Measurements from ENCODE around the gene OTOS.

OTOS gene

DNA sequence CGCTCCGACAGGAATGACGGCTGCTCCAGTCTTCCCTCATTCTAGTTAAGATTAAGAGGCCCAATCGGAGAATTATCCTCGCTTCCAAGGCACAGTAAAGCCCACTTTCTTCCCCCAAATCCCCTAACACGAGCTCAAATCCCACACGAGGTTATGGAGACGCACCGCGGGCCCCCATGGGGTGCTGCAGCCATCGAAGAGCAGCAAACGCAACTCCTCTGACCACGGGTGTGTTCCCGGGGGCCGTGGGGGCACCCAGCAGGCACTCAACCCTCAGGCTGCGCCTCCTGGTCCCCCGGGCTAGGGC is 4.8 kb downstream of the OTOS start:
- no peak for DNase-seq

DNA sequence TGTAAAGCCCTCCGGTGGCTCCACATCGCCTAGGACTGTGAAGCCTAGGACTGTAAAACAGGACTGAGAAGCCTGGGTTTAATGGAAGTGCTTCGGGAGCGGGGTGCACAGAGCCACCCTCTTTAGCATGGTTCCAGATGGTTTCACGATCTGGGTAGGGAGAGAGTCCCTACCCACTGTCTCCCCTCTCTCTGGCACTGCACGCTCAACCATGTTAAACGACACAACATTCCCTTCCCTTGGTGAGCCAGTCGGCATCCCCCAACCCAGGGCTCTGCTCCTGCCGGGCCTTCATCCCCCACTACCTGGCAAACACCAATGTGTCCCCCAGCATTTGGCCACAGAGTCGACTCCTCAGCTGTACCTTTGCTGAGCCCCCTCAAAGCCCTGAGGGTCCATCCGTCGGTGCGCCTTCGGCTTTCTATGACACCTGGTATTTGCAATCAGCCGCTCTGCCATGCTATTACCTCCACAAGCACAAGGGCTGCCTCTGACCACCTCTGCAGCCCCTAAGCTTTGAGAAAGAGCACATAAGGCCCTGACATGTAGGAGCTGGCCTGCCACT is 5.4 kb downstream of the OTOS start:
- DNase-seq, result no peak

DNA sequence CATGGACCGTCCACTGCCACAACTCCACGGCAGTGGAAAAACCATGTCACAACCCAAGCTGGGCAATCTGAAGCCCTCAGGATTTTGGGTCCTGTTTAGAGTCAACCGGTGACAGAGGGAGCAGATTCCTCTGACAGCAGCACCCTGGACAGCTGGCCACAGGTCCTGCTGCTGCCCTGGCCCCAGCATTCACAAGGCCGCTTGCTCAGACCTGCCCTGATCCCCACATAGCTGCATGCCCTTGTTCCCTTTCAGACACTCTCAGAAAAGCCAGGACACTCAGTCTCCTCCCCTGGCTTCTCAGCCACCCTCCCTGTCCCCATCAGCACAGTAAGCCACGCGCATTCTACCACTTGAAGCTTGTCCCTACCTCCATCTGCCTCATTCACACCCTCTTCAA is 6.0 kb downstream of the OTOS start:
- no peak for DNase-seq

DNA sequence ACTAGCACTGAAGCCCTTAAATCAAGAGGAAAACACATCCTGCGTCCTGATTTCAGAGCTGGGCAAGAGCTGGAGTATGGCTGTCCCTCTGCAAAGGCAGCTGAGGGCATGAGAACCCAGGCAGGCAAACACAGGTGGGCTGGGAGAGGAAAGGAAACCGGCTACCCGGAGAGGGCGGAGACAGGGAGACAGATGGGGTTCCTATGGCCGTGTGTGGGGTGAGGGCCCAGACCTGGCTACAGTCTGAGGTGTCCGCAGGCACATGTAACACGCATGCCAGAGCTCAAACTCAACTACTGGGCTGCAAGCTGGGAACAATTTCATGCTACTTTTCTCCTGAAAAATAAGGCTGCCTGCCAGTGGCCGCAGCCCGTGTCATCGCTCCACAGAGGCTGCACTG is 7.1 kb downstream of the OTOS start:
- DNase-seq, result no peak

DNA sequence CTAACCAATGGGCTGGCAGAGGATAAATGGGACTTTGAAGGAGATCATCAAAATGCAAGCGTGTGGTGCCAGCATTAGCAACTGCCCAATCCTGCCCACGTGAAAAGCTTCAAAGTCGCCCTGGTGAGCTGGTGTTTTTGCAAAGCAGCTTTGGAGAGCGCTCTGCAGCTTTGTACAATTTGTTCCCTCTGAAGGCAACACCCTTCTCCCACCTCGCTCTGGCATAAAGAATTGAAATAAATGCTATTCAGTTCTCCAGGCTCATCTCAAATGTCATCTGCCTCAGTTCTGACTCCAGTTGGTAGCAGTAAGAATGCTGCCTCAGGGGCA is 7.8 kb downstream of the OTOS start:
- no peak for DNase-seq

DNA sequence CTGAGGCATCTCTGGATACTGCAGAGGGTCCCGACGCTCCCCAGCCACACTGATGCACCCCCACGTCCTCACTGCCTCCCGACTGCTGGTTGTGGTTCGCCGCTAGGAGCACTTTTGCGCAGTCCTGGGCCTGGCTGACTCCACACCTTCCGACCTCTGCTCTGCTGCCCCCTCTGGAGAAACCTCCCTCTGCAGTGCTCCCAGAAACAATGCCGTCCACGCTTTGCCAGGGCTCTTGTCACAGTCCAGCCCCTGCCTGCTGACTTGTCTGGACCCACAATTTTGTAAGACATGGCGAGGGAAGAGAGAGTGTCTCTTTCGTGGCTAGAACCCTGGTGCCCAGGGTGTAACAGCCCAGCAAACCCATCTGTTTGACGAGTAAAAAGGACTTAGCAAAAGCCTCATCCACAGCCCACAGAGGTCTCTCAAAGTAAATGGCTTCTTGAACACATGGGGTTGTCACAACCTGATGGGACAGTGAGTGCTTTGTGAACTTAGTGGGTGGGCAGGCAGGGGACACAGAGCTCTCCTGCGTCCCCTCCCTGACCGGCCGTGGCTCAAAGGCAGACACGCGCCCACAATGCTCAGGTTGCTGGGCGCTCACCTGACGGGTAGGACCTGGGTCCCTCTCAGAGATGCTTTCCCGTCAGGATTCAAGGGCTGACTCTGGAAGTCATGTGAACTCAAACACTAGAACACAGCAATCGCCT is 8.4 kb downstream of the OTOS start:
- no peak for DNase-seq

DNA sequence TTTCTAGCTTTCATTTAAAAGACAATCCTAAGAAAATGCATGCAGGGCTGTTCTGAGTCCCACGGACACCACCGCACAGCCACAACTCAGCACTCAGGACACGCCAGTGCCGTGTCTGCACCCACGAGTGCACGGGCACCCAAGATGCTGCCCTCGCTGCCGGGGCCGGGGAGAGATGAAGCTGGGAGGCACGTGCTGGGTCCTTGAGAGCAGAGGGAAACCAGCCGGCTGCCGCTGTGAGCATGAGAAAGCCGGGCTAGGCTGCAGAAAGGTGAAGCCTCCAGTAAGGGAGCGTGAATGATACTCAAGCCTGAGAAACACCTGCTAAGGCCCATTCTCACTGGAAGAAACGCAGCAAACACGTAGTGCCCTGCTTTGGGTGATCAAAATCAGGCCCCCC is 9.2 kb downstream of the OTOS start:
- no peak for DNase-seq

DNA sequence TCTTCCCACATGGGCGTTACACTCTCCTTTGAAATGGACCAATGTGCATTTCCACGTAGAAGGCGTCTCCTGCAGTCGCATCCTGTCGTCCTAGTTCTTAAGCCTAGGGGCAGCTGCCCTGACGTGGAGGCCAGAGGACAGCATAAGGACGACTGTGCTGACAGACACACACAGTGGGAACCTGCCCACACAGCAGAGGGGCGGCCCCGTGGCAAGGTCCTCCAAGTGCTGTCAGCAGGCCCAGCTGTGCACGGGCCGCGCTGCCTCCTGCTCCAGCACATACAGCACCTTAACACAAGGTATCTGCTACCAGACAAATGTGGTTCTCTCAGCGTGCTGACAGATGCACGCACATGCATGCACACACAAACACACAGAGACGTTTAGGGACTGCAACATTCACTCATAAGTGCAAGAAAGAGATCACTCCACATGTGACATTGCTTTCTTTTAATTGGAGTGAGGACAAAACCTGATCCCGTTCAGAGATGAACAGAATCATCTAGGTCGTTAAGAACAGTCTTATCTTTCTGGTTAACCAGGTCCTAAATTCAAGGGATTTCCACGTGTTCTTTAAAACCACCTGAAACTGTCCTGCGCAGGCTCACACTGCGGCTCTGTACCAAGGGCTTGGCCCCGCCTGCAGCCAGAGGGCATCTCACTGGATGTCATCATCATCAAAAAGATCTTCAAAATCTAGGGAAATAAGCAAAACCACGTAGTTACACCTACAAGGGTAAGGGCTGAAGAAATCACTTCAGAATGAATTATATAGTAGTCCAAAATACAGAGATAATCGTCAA is 9.9 kb downstream of the OTOS start:
- no peak for DNase-seq

DNA sequence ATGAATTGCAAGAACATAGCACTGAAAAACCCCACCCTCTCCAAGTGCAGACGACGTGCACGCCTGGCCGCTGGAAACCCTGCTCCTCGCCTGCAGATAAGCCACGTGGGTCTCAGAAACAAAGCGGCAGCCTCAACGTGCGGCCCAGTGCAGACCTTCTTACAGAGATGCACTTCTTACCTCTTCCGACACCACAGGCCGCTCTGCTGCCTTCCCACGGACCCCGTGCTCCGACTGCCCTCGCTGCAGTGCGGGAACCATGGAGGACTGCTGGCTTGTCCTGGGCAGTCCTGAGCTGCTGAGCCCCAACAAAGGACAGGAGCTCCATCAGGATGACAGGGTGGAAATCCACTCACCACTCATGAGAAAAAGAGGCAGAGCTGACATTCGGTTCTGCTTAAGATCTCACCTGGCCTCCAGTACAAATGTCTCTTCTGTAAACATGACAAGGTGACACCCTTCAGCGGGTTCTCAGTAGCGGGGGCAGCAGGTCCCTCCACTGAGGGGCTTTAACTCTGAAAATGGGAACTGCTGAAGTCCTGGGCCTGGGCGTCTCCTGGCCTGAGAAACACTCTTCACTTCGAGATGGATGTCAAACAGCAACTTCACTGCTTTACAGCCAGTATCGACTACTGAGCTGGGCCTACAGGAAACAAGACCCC is 10.6 kb downstream of the OTOS start:
- no peak for DNase-seq

DNA sequence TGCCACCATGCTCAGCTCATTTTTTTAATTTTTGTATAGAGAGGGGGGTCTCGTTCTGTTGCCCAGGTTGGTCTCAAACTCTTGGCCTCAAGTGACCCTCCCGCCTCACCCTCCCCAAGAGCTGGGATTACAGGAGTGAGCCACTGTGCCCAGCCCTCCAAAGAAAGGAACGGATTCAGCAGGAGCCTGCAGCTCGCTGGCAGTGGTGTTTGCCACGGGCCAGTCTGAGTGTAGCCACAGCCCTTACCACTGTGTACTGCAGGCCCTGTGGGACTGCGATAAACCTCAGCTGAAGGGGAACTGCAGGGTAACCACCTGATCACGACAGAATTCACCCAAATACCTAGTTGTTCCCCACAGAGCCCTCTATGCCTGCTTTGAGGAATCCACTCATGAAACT is 11.1 kb downstream of the OTOS start:
- no peak for DNase-seq

DNA sequence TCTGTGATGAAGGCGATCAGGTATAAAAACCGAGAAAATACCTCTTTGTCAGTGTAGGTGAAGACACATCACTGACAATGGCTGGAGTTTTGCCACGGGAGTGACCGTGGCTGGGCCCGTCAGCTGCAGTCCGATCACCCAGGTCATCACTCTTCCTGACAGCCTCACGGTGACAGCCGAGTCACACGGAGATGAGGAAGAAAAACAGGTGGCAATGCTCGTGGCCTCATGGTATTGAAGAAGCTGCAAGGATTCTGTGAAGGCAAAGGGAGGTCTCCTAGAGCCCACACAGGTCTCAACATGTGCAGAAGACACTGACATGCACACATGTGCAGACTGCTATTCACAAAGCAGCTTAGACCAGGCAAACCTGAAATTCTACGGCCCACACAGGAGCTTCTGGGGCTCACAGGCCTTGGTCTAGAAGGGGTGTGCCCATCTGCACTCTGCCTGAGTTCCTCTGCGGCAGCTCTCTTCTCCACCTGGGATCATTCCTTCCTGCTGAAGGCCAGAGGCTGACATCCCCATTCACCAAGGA is 11.8 kb downstream of the OTOS start:
- DNase-seq, result no peak

DNA sequence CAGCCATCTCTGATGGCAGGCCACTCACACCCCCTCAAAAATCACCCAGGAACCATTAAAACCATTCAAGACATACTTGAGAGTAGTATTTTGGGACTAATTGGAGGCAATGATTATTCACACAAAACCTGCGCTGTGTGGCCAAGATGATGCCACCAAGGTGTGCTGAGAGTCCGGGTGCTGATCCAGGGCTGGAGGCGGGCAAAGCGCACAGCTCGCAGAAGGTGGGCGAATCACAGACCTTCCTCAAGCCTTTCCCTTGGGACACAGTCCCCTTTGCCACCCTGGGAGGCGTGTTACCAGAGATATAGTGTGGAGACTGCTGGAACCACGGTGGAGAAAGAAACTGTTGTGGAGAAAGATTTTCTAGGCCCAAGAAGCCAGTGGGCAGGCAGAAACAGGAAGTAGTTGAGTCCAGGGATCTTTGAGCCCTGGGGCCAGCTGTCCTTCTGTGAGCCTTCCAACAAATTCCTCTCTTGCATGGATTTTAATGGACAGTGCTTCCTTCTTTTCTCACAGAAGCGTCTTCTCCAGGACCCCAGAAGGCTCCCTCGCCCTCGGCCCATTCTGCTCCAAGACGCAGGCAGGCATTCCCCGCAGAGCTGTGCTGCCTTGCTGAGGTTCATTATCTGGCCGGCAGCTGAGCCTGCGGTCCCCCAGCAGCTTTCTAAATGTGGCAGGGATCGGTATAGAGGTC is 12.4 kb downstream of the OTOS start:
- DNase-seq, result no peak

DNA sequence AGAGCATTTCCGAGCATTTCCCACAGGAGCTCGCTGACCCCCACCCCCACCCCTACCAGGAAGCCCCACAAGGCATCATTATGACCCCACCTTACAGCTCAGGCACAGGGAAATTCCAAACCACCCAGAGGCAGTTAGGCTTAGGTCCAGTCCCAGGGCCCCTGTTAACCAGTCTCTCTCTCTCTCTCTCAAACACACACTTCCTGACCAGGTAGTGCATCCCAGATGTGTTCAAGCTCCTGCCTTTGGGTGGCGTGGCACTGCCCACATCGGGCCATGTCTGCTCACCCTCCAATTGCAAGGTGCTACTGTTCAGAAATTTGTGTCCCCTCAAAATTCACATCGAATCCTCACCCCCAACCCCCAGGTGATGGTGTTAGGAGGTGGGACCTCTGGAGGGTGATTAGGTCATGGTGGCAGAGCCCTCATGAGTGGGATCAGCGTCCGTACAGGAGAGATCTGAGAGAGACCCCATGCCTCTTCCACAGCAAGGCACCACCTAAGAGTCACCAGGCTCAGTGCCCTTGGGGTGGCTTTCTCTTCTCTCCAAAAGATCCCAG is 13.2 kb downstream of the OTOS start:
- DNase-seq, result no peak

DNA sequence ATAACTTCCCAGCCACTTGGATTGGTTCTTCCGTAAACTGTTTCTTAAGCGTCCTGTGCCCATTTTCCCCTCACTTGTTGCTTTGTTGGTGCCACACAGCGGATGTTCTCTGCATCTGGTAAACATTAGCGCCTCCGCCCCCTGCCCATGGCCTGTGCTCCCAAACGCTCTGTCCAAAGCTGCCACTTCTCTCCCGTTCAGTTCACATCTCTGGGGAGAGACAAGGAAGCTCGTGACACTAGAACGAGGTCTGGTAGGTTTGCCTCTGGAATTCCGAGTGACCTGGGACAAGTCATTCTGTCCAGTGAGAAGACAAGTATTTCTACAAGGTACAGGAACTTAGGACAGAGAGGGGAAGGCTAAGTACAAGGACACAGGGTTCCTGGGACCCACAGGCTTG is 13.7 kb downstream of the OTOS start:
- no peak for DNase-seq

DNA sequence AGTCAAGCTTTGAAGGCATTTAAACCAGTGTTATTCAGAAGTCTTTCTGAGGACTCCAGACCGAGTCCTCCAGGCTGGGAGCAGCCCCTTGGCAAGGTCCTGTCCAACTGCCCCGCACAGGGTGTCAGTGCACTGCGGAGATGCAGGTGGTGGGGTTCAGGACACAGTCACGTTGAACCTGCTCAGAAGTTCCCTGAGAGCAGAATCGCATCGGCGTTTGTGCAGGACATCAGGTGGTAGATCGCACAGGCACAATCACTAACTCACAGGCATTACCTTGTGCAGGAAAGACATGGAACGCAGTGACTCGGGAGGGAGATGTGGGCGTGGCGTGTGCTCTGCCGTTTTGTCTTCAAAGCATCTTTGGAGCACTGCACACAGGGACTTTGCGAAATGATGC is 14.7 kb downstream of the OTOS start:
- no peak for DNase-seq

DNA sequence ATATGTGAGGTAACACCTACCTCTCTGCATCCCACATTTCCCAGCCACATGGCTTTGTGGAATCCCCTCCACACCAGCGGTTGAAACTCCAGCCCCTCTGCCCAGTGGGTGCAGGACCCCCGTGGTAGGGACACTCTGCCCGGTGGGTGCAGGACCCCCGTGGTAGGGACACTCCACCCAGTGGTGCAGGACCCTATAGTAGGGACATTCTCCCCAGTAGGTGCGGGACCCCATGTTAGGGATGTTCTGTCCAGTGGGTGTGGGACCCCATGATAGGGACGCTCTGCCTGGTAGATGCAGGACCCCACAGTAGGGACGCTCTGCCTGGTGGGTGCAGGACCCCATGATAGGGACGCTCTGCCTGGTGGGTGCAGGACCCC is 15.8 kb downstream of the OTOS start:
- no peak for DNase-seq

DNA sequence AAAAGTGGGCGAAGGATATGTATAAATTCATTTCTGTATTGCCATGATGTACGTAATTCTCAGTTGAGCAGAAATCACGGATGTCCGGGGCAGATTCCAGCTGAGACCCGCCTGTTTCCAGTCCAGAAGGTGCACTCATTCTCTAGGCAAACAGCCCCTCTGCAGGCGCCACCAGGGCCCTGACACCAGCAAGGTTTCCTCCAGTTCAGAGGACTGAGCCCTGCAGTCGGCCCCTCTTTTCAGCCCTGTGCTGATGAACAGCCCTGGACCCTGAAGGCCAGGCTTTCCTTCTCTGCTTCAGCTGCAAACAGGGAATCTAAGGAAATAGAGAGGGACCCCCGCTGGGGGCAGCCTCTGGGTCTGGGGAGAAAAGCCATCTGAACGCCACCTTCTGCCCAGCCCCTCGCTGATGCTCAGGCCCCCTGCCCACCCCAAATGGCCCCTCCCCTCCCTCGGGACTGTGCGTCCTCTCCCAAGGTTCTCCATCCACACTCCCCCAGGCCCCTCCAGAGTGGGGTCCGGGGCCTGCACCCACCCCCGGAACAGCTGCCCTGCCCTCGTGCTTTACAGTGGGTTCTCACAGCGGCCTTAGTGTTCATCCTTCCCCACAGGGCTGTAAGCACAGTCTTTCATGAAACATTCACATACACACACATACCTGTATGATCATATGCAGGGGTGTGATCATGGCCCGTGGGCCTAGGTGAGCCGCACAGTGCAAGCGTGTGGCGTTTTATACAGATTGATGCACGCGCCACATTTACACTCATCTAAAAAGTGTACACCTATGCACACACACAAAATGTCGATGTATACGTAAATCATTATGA is 16.4 kb downstream of the OTOS start:
- DNase-seq, result no peak

DNA sequence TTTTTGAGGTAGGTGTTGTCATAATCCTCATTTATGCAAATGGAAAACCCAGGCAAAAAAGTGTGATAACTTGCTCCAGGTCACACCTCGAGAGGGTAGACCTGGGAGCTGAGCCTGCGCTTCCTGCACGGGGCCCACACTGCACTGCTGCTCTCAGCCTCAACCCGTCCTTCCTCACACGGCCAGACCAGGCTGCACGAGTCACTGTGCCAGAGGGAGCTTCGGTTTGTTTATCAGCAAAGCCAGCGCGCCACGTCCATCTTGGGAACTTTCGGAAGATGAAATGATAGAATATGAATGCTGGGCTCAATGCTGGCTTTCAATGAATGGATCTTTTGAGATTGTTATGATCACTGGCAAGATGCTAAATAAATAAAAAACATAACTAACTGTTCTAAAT is 18.8 kb downstream of the OTOS start:
- DNase-seq, result no peak

DNA sequence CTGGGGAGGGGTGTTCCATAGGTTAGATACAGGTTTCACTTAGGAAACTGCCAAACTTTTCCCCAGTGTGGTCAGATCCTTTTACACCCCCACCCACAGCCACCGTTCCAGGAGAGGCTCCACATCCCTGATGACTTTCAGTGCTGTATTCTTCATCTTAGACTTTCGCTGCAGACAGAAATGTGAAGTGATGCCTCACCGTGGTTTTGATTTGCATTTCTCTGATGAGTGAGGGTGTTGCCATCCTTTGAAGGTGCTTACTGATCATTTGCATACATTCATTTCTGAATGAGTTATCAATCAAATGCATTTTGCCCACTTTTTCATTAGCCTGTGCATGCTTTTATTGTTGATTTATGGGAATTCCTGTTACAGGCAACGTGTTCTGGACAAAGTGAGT is 19.3 kb downstream of the OTOS start:
- no peak for DNase-seq

DNA sequence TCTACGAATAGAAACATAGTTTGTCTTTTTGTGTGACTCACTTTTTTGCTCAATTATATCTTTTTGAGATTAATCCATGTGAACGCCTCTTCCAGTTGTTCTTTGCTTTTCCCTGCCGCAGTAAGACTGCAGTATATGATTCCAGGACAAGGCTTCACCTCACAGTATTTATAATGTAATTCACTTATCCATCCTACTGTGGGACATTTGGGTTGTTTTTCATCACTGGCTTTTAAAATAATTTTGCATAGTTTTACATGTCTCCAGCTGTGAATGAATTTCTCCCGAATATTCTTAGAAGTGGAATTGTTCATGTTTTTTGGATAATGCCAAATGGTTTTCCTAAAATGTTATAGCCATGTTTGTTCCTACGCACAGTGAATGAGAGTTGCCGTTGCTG is 26.2 kb downstream of the OTOS start:
- DNase-seq, result no peak

DNA sequence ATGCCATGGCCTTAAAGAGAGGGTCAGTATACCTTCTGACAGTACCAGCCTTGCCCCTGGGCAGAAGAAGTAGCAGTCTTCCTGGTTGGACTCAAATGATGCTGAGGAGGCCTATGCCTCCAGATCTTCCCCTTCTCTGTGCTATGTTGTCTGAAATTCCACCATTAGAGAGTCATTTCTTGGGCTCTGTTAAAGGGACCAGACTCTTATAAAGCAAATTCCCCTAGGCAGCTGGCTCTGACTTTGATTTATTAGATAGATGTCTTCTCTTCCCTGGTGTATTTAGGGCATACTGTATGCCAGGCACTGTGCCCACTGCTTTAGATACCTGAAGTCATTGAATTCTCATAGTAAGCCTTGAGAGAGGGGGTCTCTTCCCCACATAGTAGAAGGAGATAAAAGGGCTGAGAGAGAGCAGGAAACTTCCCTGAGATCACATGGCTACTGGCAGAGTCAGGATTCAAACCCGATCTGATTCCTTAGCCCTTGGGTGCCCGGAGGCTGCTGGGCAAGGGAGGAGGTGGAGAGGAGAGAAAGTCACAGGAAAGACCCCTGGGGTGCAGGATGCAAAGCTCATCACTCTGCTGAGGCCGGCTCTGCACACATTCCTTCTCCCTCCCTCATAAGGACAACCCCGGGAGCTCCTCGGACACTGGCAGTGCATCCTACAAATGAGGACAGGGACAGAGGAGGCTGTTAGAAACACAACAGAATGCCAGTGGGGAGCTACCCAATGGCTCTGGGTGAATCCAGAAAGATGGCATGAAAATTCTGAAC is 27.4 kb downstream of the OTOS start:
- no peak for DNase-seq
